Activated naive CD4-positive, alpha-beta T cell treated with anti-CD3 and anti-CD28 coated beads, Interleukin-2, amount 10 ng/mL, durations not matched to agents 7 days and 5 days (primary cell): ENCODE data around the gene ABHD2.
"Not testable (repeated sequence)": the region's sequence is repeated elsewhere in the genome, so short reads cannot be mapped to it uniquely, and the experiment has no call there.

Experiments used
- CTCF ChIA-PET: fragments of 350-600 bp; sonication (Branson Sonifier 250); formaldehyde crosslinking; loops from one replicate; lab custom pipeline; 2021; ENCODE audit warnings: antibody characterized with exemption; lab: Charles Lee
- DNase-seq: peaks from one replicate; pipeline ENCODE4 v3.0.0-alpha.2; 2020
- H3K27ac Mint-ChIP-seq: one replicate; pipeline ENCODE4 v1.8.0; 2021; ENCODE audit warnings: mild to moderate bottlenecking, moderate library complexity, mixed read lengths
- H3K27me3 Mint-ChIP-seq: one replicate; pipeline ENCODE4 v1.8.0; 2021; ENCODE audit warnings: mild to moderate bottlenecking, mixed read lengths
- H3K36me3 Mint-ChIP-seq: one replicate; pipeline ENCODE4 v1.8.0; 2021; ENCODE audit warnings: mixed read lengths
- H3K4me1 Mint-ChIP-seq: one replicate; pipeline ENCODE4 v1.8.0; 2021; ENCODE audit warnings: mixed read lengths
- H3K4me3 Mint-ChIP-seq: one replicate; pipeline ENCODE4 v1.8.0; 2021; ENCODE audit warnings: mild to moderate bottlenecking, moderate library complexity, mixed read lengths
- H3K9me3 Mint-ChIP-seq: one replicate; pipeline ENCODE4 v1.8.0; 2021; ENCODE audit warnings: mixed read lengths

ABHD2 gene

DNA sequence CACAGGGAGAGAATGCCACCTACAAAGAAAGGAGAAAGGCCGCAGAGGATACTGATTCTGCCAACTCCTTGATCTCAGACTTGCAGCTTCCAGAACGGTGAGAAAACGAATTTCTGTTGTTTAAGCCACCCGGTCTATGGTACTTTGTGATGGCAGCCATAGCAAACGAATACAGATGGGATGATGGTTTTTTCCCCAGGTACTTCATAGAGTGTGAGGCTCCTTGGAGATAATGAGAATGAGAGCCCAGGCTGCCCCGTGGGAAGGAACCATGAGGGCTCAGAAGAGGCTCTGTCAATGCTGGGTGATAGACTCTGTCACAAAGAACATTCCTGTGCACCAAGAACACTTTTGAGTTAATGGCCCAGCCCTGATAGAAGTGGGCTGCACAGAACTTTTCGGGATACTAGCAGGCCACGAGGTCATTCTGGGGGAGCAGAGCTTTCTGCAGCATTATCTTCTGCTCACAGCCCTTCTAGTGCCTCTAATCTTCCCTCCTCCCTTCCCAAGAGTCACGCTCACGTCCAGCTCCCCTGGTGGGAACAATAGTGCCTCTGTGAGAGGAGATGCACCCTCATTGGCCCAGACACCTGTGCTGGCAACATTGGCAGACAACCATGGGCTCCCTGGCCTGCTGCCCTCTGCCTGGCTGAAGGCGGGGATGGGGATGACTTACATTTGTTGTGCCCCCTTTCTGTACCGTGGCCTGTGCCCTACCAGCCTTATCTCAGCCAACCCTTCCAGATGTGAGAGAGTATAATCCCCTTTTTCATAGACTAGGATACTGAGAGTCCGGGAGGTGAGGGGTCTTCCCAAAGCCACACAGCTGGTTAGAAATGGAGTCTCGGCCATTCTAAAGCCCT, 138.3 kb downstream of the ABHD2 start:
- DNase-seq = no peak
- Mint-ChIP-seq H3K4me3 (no peak overlapping the region), H3K27me3 (peaks cover 31% of the 10 kb centered on the region), H3K27ac (no peak overlapping the region), H3K36me3 (no peaks in the 10 kb centered on the region), H3K9me3 (no peaks in the 10 kb centered on the region), H3K4me1 (no peaks in the 10 kb centered on the region)
- CTCF ChIA-PET = no interaction called here

GRCh38 chr15:89227425-89227824, 139.2 kb downstream of the ABHD2 start:
- no peak overlapping the region for H3K4me3 Mint-ChIP-seq
- no peak overlapping the region for H3K27ac Mint-ChIP-seq
- H3K27me3 Mint-ChIP-seq = peaks cover 34% of the 10 kb centered on the region
- no peaks in the 10 kb centered on the region for H3K9me3 Mint-ChIP-seq
- CTCF ChIA-PET = interaction anchor here (0.7 kb wide), 1 partner anchor 98 kb away, joined by 3 read pairs; no protein-coding TSS in a partner anchor
- no peaks in the 10 kb centered on the region for H3K36me3 Mint-ChIP-seq
- H3K4me1 Mint-ChIP-seq = no peaks in the 10 kb centered on the region
- no peak for DNase-seq

GRCh38 chr15:89230277-89230676, 142.0 kb downstream of the ABHD2 start:
- DNase-seq = no peak
- Mint-ChIP-seq H3K4me3 (no peak overlapping the region), H3K4me1 (no peaks in the 10 kb centered on the region), H3K27ac (no peak overlapping the region), H3K27me3 (peaks cover 41% of the 10 kb centered on the region), H3K36me3 (no peaks in the 10 kb centered on the region), H3K9me3 (no peaks in the 10 kb centered on the region)
- CTCF ChIA-PET = interaction anchor here (0.6 to 3.4 kb wide), 2 partner anchors 24 to 84 kb away, joined by 3 to 18 read pairs; no protein-coding TSS in a partner anchor

GRCh38 chr15:89231832-89232231, 143.6 kb downstream of the ABHD2 start:
- CTCF ChIA-PET = interaction anchor here (3.4 kb wide), 1 partner anchor 25 kb away, joined by 18 read pairs; no protein-coding TSS in a partner anchor
- no peak for DNase-seq
- peaks cover 42% of the 10 kb centered on the region for H3K27me3 Mint-ChIP-seq
- H3K36me3 Mint-ChIP-seq = no peaks in the 10 kb centered on the region
- H3K4me3 Mint-ChIP-seq = no peak overlapping the region
- no peak overlapping the region for H3K27ac Mint-ChIP-seq
- no peaks in the 10 kb centered on the region for H3K9me3 Mint-ChIP-seq
- H3K4me1 Mint-ChIP-seq = no peaks in the 10 kb centered on the region

GRCh38 chr15:89239883-89240810, 151.9 kb downstream of the ABHD2 start:
- not testable (repeated sequence) for H3K4me3 Mint-ChIP-seq
- CTCF ChIA-PET = interaction anchor here (0.9 to 1.3 kb wide), 3 partner anchors 16 to 62 kb away, joined by 3 read pairs; no protein-coding TSS in a partner anchor

DNA sequence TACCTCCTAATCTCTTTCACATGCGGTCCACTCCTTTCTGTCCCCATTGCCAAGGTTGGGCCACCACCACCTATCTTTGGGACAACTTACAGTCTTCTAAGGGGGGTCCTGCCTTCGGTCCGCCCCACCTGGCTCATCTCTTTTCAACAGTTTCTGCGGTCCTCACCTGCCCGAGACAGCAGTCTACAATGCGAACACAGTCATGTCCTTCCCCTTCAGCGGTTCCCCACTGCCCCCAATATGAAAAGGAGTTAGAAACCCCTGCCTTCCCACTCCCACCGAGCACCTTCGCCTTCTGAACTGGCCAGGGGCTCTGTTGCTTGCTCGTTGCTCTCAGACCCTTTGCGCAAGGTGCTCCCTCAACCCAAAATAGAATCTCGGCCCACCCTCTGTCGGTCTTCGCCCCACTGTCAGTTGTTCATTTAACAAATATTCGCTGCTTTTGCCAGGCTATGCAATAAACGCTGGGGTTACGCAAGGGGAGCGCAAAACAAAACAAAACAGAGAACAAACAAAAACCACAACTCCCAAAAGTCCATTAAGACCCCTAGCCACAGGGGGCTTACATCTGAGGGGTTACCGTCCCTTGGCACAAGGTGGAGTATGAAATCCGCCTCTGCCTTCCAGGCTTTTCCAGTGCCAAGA, 154.9 kb downstream of the ABHD2 start:
- Mint-ChIP-seq H3K9me3 (no peaks in the 10 kb centered on the region), H3K27me3 (peaks cover 30% of the 10 kb centered on the region)

More at GRCh38 chr15:89239883-89240810, 151.9 kb downstream of the ABHD2 start:
- not testable (repeated sequence) for H3K9me3 Mint-ChIP-seq, H3K27ac Mint-ChIP-seq, DNase-seq, H3K36me3 Mint-ChIP-seq
- Mint-ChIP-seq H3K4me1 (peaks cover 19% of the 10 kb centered on the region), H3K27me3 (peaks cover 37% of the 10 kb centered on the region)

GRCh38 chr15:89243691-89244573, 155.7 kb downstream of the ABHD2 start, which contains the start of gene FANCI:
FANCI (plus strand) TSS chr15:89243979; CDS start chr15:89247648, 3,669 bp downstream.
- Mint-ChIP-seq H3K4me1 (peaks cover 48% of the 10 kb centered on the region), H3K9me3 (no peaks in the 10 kb centered on the region), H3K27me3 (peaks cover 25% of the 10 kb centered on the region), H3K36me3 (peaks cover 35% of the 10 kb centered on the region), H3K4me3 (peak within 1 kb of the TSS; percentile 99), H3K27ac (peak within 1 kb of the TSS; percentile 96)
- CTCF ChIA-PET = interaction anchor here (0.9 to 3.1 kb wide), 4 partner anchors 37 to 186 kb away, joined by 3 to 19 read pairs (median 6); no protein-coding TSS in a partner anchor
- peak; percentile 98 for DNase-seq

More for the DNA sequence above, 154.9 kb downstream of the ABHD2 start:
- Mint-ChIP-seq H3K36me3 (peaks cover 28% of the 10 kb centered on the region), H3K4me3 (peak overlapping the region; percentile 99), H3K4me1 (peaks cover 43% of the 10 kb centered on the region), H3K27ac (peak overlapping the region; percentile 96)
- DNase-seq = peak; percentile 23
- CTCF ChIA-PET = interaction anchor here (0.9 to 1.6 kb wide), 3 partner anchors 36 to 186 kb away, joined by 3 to 7 read pairs (median 5); no protein-coding TSS in a partner anchor

DNA sequence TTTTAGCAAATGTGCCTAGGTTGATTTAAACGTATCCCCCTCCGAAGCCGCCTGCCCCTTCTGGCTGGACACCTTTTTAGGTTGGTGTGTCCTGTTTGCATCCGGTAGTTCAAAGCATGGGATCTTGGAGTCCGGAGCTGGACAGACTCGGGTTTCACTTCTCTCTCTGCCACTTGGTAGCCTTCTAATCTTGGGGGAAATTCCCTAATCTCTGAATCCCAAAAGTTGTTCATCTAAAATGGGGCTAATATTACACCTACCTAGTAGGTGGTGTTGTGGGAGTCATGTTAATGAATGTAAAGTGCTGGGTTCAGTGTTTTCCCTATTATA, 156.3 kb downstream of the ABHD2 start:
- CTCF ChIA-PET = interaction anchor here (0.8 to 3.1 kb wide), 3 partner anchors 38 to 187 kb away, joined by 3 to 19 read pairs (median 4); no protein-coding TSS in a partner anchor
- Mint-ChIP-seq H3K36me3 (peaks cover 38% of the 10 kb centered on the region), H3K27me3 (peaks cover 20% of the 10 kb centered on the region), H3K4me1 (peaks cover 50% of the 10 kb centered on the region), H3K4me3 (peak overlapping the region; percentile 99), H3K9me3 (peaks cover 2% of the 10 kb centered on the region), H3K27ac (peak overlapping the region; percentile 96)
- no peak for DNase-seq

GRCh38 chr15:89247446-89247845, 159.2 kb downstream of the ABHD2 start:
- H3K36me3 Mint-ChIP-seq = peaks cover 57% of the 10 kb centered on the region
- H3K27me3 Mint-ChIP-seq = peaks cover 14% of the 10 kb centered on the region
- peaks cover 3% of the 10 kb centered on the region for H3K9me3 Mint-ChIP-seq
- no peak overlapping the region for H3K4me3 Mint-ChIP-seq
- no peak for DNase-seq
- CTCF ChIA-PET = interaction anchor here (1.0 to 3.1 kb wide), 2 partner anchors 41 to 117 kb away, joined by 3 to 19 read pairs; no protein-coding TSS in a partner anchor
- peaks cover 60% of the 10 kb centered on the region for H3K4me1 Mint-ChIP-seq
- H3K27ac Mint-ChIP-seq = no peak overlapping the region

- H3K9me3 Mint-ChIP-seq = peaks cover 3% of the 10 kb centered on the region
- CTCF ChIA-PET = interaction anchor here (0.7 kb wide), 1 partner anchor 344 kb away, joined by 3 read pairs; no protein-coding TSS in a partner anchor
- H3K27me3 Mint-ChIP-seq = peaks cover 3% of the 10 kb centered on the region
- H3K36me3 Mint-ChIP-seq = peaks cover 63% of the 10 kb centered on the region
- H3K27ac Mint-ChIP-seq = no peak overlapping the region
- H3K4me1 Mint-ChIP-seq = peaks cover 51% of the 10 kb centered on the region
- no peak for DNase-seq
- no peak overlapping the region for H3K4me3 Mint-ChIP-seq
These were observed 160.3 kb downstream of the ABHD2 start for GRCh38 chr15:89248584-89248983.

- H3K27me3 Mint-ChIP-seq, H3K9me3 Mint-ChIP-seq, H3K4me3 Mint-ChIP-seq, CTCF ChIA-PET, DNase-seq: not testable (repeated sequence)
- Mint-ChIP-seq H3K4me1 (peaks cover 43% of the 10 kb centered on the region), H3K27ac (peak overlapping the region; percentile 45), H3K36me3 (peaks cover 63% of the 10 kb centered on the region)
These were observed 161.9 kb downstream of the ABHD2 start for GRCh38 chr15:89250142-89250541.
